ENCODE data around the gene EMP1.

Gene EMP1

GRCh38 chr12:13198241-13198640, 1.7 kb downstream of the EMP1 start:
- DNase-seq, result no peak

DNA sequence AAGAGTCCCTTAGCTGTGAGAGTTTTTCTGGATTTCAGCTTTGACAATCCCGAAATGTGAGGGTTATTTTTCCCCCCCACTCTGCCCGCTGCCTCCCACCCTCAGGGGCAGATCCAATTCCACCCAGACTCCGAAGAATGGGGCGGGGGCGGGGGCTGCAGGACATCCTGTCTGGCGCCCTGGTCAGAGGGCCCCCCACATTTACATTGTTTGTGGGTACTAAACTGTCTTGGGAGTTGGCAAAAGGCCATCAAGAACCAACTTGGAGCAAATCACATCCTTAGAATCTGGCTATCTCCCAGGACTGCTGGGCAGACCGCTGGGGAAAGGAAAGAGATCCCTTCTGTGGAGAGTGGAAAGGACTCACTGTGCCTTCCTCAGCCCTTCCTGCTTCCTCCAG, 2.4 kb downstream of the EMP1 start:
- no peak for DNase-seq

- no peak for DNase-seq
Observed at GRCh38 chr12:13199592-13199991, 3.1 kb downstream of the EMP1 start.

GRCh38 chr12:13200841-13201240, 4.3 kb downstream of the EMP1 start:
- DNase-seq, result no peak

- no peak for DNase-seq
Observed at GRCh38 chr12:13203034-13203922, 6.8 kb downstream of the EMP1 start.

- DNase-seq, result no peak
Observed at GRCh38 chr12:13204428-13204827, 7.9 kb downstream of the EMP1 start.

DNA sequence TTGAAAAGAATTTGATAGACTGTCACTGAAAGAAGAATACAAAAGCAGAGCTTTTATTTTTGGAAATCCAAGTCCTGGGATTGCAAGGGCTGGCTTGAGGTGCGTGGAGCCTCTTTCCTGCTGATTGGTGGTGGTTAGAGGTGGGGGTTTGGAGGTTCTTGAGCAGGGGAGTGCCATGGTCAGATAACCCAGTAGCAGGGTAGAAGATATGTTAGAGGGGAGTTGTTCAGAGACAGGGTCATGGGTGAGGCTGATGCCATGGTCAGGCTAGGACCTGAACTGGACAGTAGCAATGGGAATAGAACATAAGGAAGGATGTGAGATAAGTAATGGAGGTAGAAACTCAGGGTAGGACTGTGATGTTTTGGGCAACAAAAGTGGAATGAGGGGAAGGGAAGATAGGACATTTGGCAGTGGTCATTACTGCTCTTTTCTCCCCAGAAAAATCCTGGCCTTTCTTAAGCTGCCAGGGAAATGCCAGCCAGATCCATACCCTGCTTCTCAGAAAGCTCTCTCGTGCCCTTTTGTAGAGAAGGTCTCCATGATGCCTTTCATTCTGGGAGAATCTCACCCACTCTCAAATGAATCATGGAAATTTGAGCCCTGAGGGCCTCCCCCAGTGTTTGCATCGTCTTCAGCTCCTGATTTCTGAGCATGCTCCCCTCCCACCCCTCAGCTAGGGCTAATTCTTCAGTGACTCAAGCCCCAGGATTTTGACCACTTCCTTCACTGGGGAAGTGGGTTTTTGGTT, 9.5 kb downstream of the EMP1 start:
- DNase-seq, result peak; percentile 86

DNA sequence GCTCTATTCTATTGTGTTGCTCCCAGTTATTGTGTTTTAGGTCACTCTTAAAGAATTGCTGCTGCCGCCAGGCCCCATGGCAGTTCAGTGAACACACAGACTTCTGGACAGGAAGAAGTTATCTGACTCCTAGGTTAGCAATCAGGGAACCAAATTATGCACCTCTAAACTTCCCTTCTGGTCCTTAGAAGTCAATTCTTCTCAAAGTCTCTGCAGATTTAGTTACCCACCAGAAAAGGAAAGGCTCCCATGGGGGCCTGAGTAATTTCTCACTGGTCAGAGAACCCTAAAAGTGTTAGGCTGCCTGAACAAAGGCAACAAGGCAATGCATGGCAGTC, 10.0 kb downstream of the EMP1 start:
- no peak for DNase-seq

DNA sequence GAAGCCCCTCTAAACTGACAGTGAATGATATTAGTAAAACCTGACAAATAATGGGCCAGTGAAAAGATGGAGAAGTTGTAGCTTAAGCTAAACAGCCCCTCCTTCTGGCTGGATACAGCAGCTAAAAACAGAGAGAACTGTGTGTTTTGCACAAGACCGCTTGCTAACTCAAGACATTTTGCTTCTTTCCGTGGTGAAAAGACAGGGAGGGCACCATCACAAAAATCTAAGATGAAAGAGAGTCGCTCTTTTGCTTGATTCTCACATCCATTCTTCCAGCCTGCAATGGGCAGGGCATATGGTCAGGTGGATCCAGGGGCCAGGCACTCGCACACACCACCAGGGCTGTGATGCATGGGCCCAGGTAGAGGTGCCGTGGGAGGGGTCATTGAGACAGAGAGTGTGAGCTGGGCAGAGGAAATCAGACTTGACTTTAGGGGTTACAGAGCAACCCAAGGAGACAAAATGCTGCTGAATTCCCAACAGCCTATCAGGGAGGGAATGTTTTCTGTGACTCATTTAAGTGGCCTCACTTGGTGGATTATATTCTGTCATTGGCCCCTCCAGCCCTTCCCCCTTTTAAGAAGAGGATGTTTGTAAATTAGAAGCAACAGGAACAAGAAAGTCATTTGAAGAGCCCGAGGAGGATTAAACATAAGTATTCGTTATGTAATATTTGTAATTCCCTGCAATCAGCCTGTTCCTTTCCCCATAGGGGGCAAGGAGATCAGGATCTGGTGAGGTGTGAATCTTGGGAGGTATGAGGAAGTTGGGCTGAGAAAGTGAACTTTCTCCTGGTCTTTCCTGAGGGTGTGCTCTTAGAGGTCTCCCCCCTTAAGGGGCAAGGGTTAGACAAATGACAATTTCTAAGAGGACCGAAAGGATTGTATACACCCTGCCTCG, 12.3 kb downstream of the EMP1 start:
- DNase-seq, result peak; percentile 56

DNA sequence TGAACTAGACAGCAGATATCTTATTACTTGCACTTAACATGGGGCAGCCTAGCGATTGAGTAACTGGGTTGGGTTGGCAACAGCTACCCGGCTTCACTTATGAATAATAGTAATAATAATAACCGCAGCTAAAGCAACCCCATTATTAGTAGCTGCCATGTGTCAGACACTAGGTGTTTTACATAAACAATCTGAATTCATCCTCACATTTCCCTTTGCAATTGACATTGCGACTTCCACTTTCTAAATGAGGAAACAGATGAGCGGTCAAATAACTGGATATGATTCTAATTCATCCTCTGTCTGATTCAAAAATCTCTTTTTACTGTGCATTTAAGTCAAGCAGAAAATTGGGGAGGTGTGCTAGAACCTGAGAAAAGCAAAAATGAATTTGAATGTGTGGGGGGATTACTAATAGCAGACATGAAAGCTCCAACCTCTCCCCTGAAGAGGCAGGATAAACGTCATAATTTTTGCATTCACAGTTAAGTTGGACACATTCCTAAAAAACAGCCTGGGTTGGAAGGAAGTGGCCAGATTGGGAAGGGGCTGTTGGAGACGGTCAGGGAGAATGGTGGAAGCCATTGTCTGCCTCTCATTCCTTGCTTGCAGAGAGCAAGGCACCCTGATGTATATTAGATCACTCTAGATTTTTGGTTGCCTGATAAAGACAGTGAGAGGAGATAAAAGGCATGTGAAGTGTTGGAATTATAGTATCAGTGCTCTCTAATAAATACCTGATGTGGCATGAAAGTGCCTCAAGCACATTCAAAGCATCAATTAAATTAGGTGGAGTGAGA, 13.1 kb downstream of the EMP1 start:
- no peak for DNase-seq

DNA sequence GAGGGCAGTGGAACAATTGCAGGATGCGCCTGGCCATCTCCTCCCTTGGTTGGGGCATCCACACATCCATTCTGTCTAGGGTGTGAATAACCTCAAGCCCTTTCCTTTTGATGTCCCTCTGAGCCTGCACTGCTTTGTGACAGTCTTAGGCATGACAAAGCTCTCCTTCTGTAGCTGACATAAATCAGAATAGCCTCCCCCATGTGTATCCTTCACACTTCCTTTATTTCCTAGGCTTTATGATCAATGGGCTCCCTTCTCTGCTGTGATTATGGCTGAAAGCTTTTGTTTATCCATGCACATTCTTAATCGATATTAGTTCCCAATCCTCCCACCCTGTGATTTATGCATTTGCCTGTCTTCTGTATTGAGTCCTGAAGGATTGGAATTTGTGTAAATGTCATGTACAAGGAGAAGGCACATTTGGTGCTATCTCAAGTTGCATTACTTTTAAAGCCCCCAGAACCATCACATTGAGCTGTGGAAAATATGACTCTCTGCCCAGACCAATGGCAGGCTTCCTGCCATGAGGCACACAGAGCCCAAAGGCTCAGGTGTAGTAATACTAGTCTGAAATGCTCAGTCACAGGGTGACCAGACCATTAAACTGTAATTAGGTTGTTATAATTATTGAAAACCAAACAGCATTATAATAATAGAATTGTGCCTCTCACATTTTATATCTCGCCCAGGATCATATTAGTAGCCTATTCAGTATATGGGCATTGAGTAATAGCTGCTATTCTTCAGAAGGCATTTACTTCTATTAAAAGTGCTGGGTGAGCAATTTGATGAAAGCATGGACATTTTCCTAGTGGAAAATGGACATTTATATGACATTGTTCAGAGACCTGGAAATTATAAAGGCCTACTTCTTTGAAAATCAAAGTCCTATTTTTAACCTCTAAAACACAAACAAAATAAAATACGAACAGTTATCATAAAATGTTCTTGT, 14.0 kb downstream of the EMP1 start:
- DNase-seq, result no peak

GRCh38 chr12:13211191-13211858, 14.8 kb downstream of the EMP1 start:
- no peak for DNase-seq

DNA sequence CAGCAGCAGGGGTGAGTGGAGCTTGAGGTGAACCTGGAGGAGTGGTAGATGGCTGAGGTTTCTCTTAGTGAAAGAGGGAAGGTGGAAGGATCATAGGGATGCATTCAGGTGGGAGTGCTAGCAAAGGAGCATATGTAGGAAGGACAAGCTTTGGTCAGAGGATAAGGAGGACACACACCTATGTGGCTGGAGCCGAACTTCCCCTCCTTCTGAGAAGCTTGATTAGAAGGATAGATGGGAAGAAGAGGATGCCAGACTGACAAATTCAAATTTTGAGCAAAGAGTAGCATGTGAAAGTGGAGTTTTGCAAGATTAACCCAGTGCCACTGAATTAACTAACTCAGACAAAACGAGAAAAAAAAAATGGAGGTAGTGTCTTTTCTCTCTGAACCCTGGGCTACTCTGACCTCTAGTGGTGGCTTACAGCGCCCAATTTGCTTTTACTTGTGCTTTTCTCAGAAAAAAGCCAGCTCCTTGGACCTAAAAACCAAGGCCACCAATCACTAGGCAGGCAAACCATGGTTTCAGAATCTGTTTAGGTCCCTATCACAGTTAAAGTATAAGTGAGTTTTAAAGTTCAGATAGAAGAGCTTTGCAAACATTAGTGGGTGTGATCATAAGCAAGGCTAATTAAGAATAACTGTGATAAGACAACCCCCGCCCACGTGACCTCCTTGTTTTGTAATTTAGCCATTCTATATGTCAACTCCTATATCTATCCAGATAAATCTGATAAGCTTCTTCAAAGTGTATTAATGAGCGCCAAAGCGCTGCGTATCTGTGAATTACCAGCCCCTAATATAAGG, 15.5 kb downstream of the EMP1 start:
- peak; percentile 57 for DNase-seq

GRCh38 chr12:13215056-13215455, 18.5 kb downstream of the EMP1 start:
- DNase-seq, result no peak

GRCh38 chr12:13218641-13219040, 22.1 kb downstream of the EMP1 start:
- DNase-seq, result no peak

DNA sequence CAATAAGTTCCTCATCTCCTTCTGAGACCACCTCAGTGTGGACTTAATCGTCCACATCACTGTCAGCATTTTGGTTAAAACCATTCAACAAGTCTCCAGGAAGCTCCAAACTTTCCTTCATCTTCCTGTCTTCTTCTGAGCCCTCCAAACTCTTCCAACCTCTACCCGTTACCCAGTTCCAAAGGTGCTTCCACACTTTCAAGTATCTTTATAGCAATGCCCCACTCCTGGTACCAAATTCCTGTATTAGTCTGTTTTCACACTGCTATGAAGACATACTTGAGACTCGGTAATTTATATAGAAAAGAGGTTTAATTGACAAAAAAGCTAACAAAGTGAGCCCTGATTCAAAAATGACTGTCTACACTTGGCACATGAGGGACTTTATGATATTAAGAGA, 22.8 kb downstream of the EMP1 start:
- DNase-seq, result no peak

GRCh38 chr12:13220838-13221237, 24.3 kb downstream of the EMP1 start:
- no peak for DNase-seq

- no peak for DNase-seq
Observed at GRCh38 chr12:13222076-13222475, 25.6 kb downstream of the EMP1 start.

- DNase-seq, result peak; percentile 30
Observed at GRCh38 chr12:13223179-13223804, 26.8 kb downstream of the EMP1 start.

Measured in kidney glomerular epithelial cell (primary cell).